K562 (cell line): Measurements from ENCODE around the gene FRAT1. TPM values are rescaled to one million over a fixed set of nuclear protein-coding genes. Genes with fewer than 3 reads are reported as not detected.
A peak's percentile ranks its signal among the peaks of the same experiment; 100 is the strongest.

Source experiments
- BCOR ChIP-seq: fragments of 450-650 bp; IDR thresholded peaks from 2 replicates; pipeline ENCODE4 v1.6.1; 2016
- BRD9 ChIP-seq: fragments of 450-650 bp; IDR thresholded peaks from 2 replicates; pipeline ENCODE4 v1.6.1; 2018; ENCODE audit warnings: low read depth; ENCODE audit not compliant: partially characterized antibody
- CC2D1A ChIP-seq: fragments of 450-650 bp; IDR thresholded peaks from 2 replicates; pipeline ENCODE4 v1.6.1; 2017; ENCODE audit warnings: mild to moderate bottlenecking
- ETV1 ChIP-seq: fragments of 450-650 bp; conservative IDR thresholded peaks from 2 replicates; pipeline ENCODE4 v1.6.1; 2016; ENCODE audit warnings: missing genetic modification characterization, control low read depth, low read depth, missing compliant biosample characterization
- ETV5 ChIP-seq: sonication (generic); formaldehyde crosslinking; IDR thresholded peaks from 2 replicates; pipeline ENCODE4 v1.4.0; 2020; ENCODE audit warnings: low read depth, mild to moderate bottlenecking, missing genetic modification reagents
- FOXK2 ChIP-seq, 2 experiments: fragments of 450-650 bp; IDR thresholded peaks in 1 of 2; conservative IDR thresholded peaks in 1 of 2; 2 replicates each; pipeline ENCODE4 v1.6.1; 2016; ENCODE audit warnings: low read depth in 2 of 2, mild to moderate bottlenecking in 1 of 2
- GATA2 ChIP-seq: sonication (generic); formaldehyde crosslinking; IDR thresholded peaks from 2 replicates; pipeline ENCODE4 v1.4.0; 2020; ENCODE audit warnings: mild to moderate bottlenecking, missing genetic modification reagents
- HDAC3 ChIP-seq: fragments of 450-650 bp; IDR thresholded peaks from 2 replicates; pipeline ENCODE4 v1.6.1; 2018; ENCODE audit warnings: borderline replicate concordance, mild to moderate bottlenecking, moderate library complexity; ENCODE audit not compliant: partially characterized antibody
- HMBOX1 ChIP-seq: sonication (generic); IDR thresholded peaks from 2 replicates; pipeline ENCODE4 v1.6.1; 2016
- HMGN3 ChIP-seq: IDR thresholded peaks from 2 replicates; pipeline ENCODE4 v1.6.1; 2011; ENCODE audit warnings: borderline replicate concordance, low read depth, mild to moderate bottlenecking, mixed read lengths, low read length; ENCODE audit not compliant: insufficient read length; ENCODE audit errors: extremely low read depth
- HNRNPLL ChIP-seq: fragments of 200-400 bp; formaldehyde crosslinking; IDR thresholded peaks from 2 replicates; pipeline ENCODE4 v1.6.1; 2017; ENCODE audit warnings: low read length, low read depth, mild to moderate bottlenecking; ENCODE audit not compliant: poor library complexity, severe bottlenecking
- IRF2 ChIP-seq: sonication (generic); formaldehyde crosslinking; IDR thresholded peaks from 2 replicates; pipeline ENCODE4 v1.8.1; 2022; ENCODE audit warnings: mild to moderate bottlenecking, missing genetic modification reagents
- KDM1A ChIP-seq, 2 experiments: fragments of 450-650 bp; IDR thresholded peaks; 2 replicates each; pipeline ENCODE4 v1.6.1; 2016; ENCODE audit warnings: mild to moderate bottlenecking in 2 of 2
- MAFF ChIP-seq: IDR thresholded peaks from 2 replicates; pipeline ENCODE4 v1.6.1; 2012; ENCODE audit warnings: low read length, improper control_type of control experiment
- MTA2 ChIP-seq: fragments of 450-650 bp; IDR thresholded peaks from 2 replicates; pipeline ENCODE4 v1.6.1; 2016; ENCODE audit warnings: low read depth
- NCOR1 ChIP-seq: fragments of 450-650 bp; IDR thresholded peaks from 2 replicates; pipeline ENCODE4 v1.6.1; 2016; ENCODE audit warnings: mild to moderate bottlenecking, moderate library complexity
- POLR2AphosphoS5 ChIP-seq: IDR thresholded peaks from 2 replicates; pipeline ENCODE4 v1.6.1; 2011; ENCODE audit warnings: mild to moderate bottlenecking, low read depth, low read length, moderate library complexity; ENCODE audit not compliant: control insufficient read depth, insufficient read depth
- RAD21 ChIP-seq, 2 experiments: fragments of 250-450 bp in 1 of 2; fragments of 450-650 bp in 1 of 2; sonication (Bioruptor Pico) in 1 of 2; formaldehyde crosslinking in 1 of 2; IDR thresholded peaks in 1 of 2; conservative IDR thresholded peaks in 1 of 2; 2 replicates each; pipeline versions ENCODE4 v1.4.0 to v1.8.0; 2020 to 2022; ENCODE audit warnings: mild to moderate bottlenecking in 2 of 2, moderate library complexity in 1 of 2
- RUNX1 ChIP-seq: sonication (generic); IDR thresholded peaks from 2 replicates; pipeline ENCODE4 v1.6.1; 2016; ENCODE audit warnings: antibody characterized with exemption, low read depth
- SIX5 ChIP-seq, 2 experiments: IDR thresholded peaks; 2 replicates each; pipeline ENCODE4 v1.6.1; 2011; ENCODE audit warnings: low read length in 2 of 2, borderline replicate concordance in 1 of 2, low read depth in 1 of 2, mild to moderate bottlenecking in 1 of 2, moderate library complexity in 1 of 2; ENCODE audit not compliant: insufficient read depth in 1 of 2
- TAF15 ChIP-seq: fragments of 200-400 bp; formaldehyde crosslinking; IDR thresholded peaks from 2 replicates; pipeline ENCODE4 v1.6.1; 2017; ENCODE audit warnings: mild to moderate bottlenecking, low read depth, low read length, moderate library complexity
- TEAD4 ChIP-seq, 2 experiments: sonication (generic) in 1 of 2; formaldehyde crosslinking in 1 of 2; IDR thresholded peaks; 2 replicates each; pipeline versions ENCODE4 v1.6.1 to v1.8.0; 2012 to 2022; ENCODE audit warnings: borderline replicate concordance in 1 of 2, inconsistent platforms in 1 of 2, low read length in 1 of 2, mild to moderate bottlenecking in 1 of 2, missing genetic modification reagents in 1 of 2
- TRIM24 ChIP-seq, 2 experiments: fragments of 450-650 bp; IDR thresholded peaks; 2 replicates each; pipeline ENCODE4 v1.6.1; 2016
- USF1 ChIP-seq: sonication (generic); formaldehyde crosslinking; IDR thresholded peaks from 2 replicates; pipeline ENCODE4 v1.9.0; 2022; ENCODE audit warnings: mild to moderate bottlenecking, missing genetic modification reagents
- YY1 ChIP-seq, 3 experiments: IDR thresholded peaks; 2 replicates each; pipeline ENCODE4 v1.6.1; 2011; ENCODE audit warnings: low read length in 2 of 3, mild to moderate bottlenecking in 2 of 3, moderate library complexity in 2 of 3, borderline replicate concordance in 1 of 3, control low read depth in 1 of 3, low read depth in 1 of 3; ENCODE audit not compliant: insufficient read depth in 3 of 3, insufficient replicate concordance in 2 of 3, control insufficient read depth in 1 of 3, insufficient read length in 1 of 3; ENCODE audit errors: extremely low read depth in 1 of 3
- ZNF24 ChIP-seq: fragments of 450-650 bp; IDR thresholded peaks from 2 replicates; pipeline ENCODE4 v1.6.1; 2016
- ZNF316 ChIP-seq: fragments of 450-650 bp; IDR thresholded peaks from 2 replicates; pipeline ENCODE4 v1.6.1; 2016
- ZNF589 ChIP-seq: fragments of 200-800 bp; sonication (Bioruptor generic); IDR thresholded peaks from 2 replicates; pipeline ENCODE4 v1.6.1; 2016; ENCODE audit warnings: low read depth, missing genetic modification characterization, missing compliant biosample characterization
- ZNF780A ChIP-seq: fragments of 250-450 bp; sonication (Bioruptor Pico); IDR thresholded peaks from 2 replicates; pipeline ENCODE4 v1.5.0; 2021; ENCODE audit warnings: mild to moderate bottlenecking
- ZNF830 ChIP-seq: fragments of 250-450 bp; sonication (Bioruptor Pico); IDR thresholded peaks from 2 replicates; pipeline ENCODE4 v1.5.0; 2021; ENCODE audit warnings: mild to moderate bottlenecking
- polyA plus RNA-seq, 8 experiments: library from polyadenylated mRNA; depleted of rRNA in 4 of 8; stranded (reverse) in 5 of 8; unstranded in 3 of 8; fragments of >200 nt; fragmentation: Nextera tagmentation in 2 of 8; fragmentation: Illumina TruSeq in 1 of 8; extraction: Ambion mirVana in 2 of 8; extraction: Trizol in 1 of 8; gene quantifications; 2 replicates each; pipeline versions ENCODE4 v1.2.1 to v1.2.3, GENCODE V29; 2011 to 2014; ENCODE audit warnings: inconsistent platforms in 1 of 8, missing spikeins in 1 of 8
- total RNA-seq, 7 experiments: library from RNA; depleted of rRNA in 6 of 7; stranded (reverse); fragments of >200 nt in 6 of 7; fragmentation: Illumina TruSeq in 2 of 7; extraction: Trizol in 2 of 7; gene quantifications; 2 replicates each; pipeline versions ENCODE4 v1.2.1 to v1.2.3, GENCODE V29; 2011 to 2021; ENCODE audit warnings: low replicate concordance in 1 of 7

Gene FRAT1
- total and polyA plus RNA-seq, 9 of the 15 experiments (the other 6 are each of a cell fraction or from before 2014, with no cell fraction given) = 0.11 to 4.6 (median 1.4) TPM

- peak; percentile 43; the same call in 1 of the 2 replicates for TF ChIP-seq TEAD4 (IDR thresholded peaks at IDR 0.05; ENCODE audit: low read length)
- TF ChIP-seq TEAD4 (CRISPR knock-in tag; IDR thresholded peaks at IDR 0.05; ENCODE audit: borderline replicate concordance) = no peak
- TF ChIP-seq MTA2 = peak; percentile 22; the same call in 1 of the 2 replicates
- no peak for TF ChIP-seq ZNF780A (CRISPR knock-in tag)
- no peak for TF ChIP-seq HDAC3
- TF ChIP-seq KDM1A (IDR thresholded peaks at IDR 0.05) = peak in 1 of 2 experiments; percentile 67; a peak in 2 of 4 replicates
- TF ChIP-seq NCOR1 = peak; percentile 63
- peak; percentile 67 for TF ChIP-seq GATA2 (CRISPR knock-in tag)
- no peak for TF ChIP-seq TAF15
- TF ChIP-seq CC2D1A = peak; percentile 34; the same call in 1 of the 2 replicates
- no peak for TF ChIP-seq ZNF589 (CRISPR knock-in tag)
- TF ChIP-seq IRF2 (CRISPR knock-in tag) = no peak
- no peak for TF ChIP-seq HMGN3
- peak; percentile 96 for TF ChIP-seq ZNF316
- TF ChIP-seq MAFF = peak; percentile 66
- TF ChIP-seq RAD21 (CRISPR knock-in tag; conservative IDR thresholded peaks at IDR 0.05 in 1 of 2, IDR thresholded peaks at IDR 0.05 in 1 of 2) = no peak
- no peak for TF ChIP-seq ZNF830 (CRISPR knock-in tag)
- TF ChIP-seq ETV5 = no peak
- TF ChIP-seq ETV1 (tag) = no peak
- peak; percentile 77 for TF ChIP-seq BRD9
- TF ChIP-seq SIX5 (IDR thresholded peaks at IDR 0.05; ENCODE audit: borderline replicate concordance in 1 of 2, insufficient read depth in 1 of 2, low read depth in 1 of 2, low read length in 2 of 2) = no peak
- TF ChIP-seq TRIM24 (IDR thresholded peaks at IDR 0.05) = peak; percentile 33 to 53; a peak in 2 of 4 replicates
- TF ChIP-seq HNRNPLL = peak; percentile 77
- TF ChIP-seq HMBOX1 = peak; percentile 98
- peak; percentile 71 for TF ChIP-seq BCOR
- no peak for TF ChIP-seq FOXK2 (conservative IDR thresholded peaks at IDR 0.05 in 1 of 2, IDR thresholded peaks at IDR 0.05 in 1 of 2; ENCODE audit: low read depth in 2 of 2)
- TF ChIP-seq YY1 (IDR thresholded peaks at IDR 0.05; ENCODE audit: borderline replicate concordance in 1 of 3, control insufficient read depth in 1 of 3, extremely low read depth in 1 of 3, insufficient read depth in 3 of 3, insufficient read length in 1 of 3, insufficient replicate concordance in 2 of 3, low read depth in 1 of 3, low read length in 2 of 3) = peak in 1 of 3 experiments; percentile 60
- TF ChIP-seq RUNX1 = no peak
- peak; percentile 61; the same call in 1 of the 2 replicates for TF ChIP-seq POLR2AphosphoS5
- no peak for TF ChIP-seq USF1 (CRISPR knock-in tag)
- TF ChIP-seq ZNF24 = no peak
Measured at GRCh38 chr10:97312897-97313296, 6.2 kb upstream of the FRAT1 start (continued).
